CD4-positive, alpha-beta T cell treated with Interleukin-15 for 4 hours (primary cell): ENCODE data around the gene NRG3.

Experiments
- DNase-seq: peaks from one replicate; pipeline ENCODE4 v3.0.0-alpha.2; 2020; ENCODE audit warnings: low spot score

Gene NRG3

GRCh38 chr10:82472406-82473335 lies 597.7 kb downstream of the NRG3 start:
- no peak for DNase-seq

GRCh38 chr10:82477776-82478175 lies 602.8 kb downstream of the NRG3 start:
- no peak for DNase-seq

DNA sequence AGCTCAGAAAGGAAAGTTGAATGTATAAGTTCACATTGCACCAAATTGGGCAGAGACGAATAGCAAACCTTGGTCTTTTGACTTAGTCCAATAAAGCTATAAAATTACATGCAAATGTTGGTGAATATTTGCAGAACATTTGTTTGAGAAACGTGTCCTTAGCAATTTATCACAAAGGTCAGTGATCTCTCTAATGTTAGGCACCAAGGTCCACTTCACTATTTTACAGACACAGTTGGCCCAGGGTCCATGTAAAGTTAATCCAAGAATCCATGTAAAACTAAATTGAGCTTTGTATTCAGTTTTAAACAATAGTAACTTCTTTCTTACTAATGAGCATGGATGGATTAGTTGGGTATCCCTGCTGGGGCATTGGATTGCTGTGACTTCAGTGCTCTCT lies 617.7 kb downstream of the NRG3 start:
- no peak for DNase-seq

DNA sequence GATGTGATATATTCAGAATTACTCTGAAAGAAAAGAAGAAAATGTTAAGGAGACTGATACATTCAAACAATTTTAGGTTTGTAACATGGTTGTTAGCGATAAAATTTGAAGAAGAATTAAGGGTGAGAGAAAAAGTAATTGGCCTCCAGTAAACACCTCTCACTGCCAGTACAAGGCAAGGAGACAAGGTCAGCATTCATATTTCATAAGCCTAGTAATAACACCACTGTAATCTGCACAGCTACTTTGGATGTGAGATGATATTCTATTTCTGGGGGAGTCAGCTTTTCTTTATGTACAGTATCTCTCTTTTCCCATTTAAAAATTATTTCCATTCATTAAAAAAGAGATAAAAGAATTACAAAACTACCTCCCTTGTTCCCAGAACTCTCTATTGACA lies 621.1 kb downstream of the NRG3 start:
- DNase-seq: no peak

- no peak for DNase-seq
Measured at GRCh38 chr10:82497439-82497838, 622.4 kb downstream of the NRG3 start.

DNA sequence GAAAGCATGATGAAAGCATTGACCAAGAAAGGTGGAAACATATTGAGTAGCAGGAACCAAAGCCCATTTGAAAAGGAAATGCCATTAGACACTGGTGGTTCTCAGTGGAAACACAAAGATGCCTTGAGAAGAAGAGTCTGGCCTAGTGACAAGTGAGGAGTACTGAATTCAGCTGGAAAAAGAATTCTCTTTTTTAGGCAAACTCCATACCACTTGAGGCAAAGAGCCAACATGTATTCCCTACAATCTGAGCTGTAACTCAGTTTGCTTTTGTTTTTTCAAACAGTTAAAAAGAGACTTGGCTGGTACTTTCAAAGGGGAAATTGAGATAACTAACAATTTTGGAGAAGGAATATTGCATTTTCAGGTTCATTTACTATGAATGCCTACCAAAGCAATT lies 624.0 kb downstream of the NRG3 start:
- DNase-seq: no peak

- no peak for DNase-seq
Measured at GRCh38 chr10:82505009-82505408, 630.0 kb downstream of the NRG3 start.

GRCh38 chr10:82506680-82507376 lies 631.8 kb downstream of the NRG3 start:
- no peak for DNase-seq

DNA sequence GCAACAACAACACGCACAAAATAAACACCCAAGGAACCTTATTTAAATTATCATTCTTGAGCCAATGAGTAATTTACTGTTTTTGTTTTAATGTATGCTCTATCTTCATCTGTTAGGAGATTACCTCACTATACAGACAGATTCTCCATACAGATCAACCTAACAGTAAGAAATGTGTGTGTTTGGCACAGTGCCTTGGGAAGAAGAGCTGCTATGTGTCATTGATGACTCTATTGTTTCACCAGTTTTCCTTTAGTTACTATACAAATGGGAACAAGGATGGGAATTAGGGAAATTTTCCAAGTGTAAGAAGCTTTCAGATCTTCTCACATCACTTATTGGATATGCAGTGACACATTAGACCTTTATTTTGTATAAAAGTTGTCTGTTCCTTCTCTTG lies 640.3 kb downstream of the NRG3 start:
- no peak for DNase-seq

DNA sequence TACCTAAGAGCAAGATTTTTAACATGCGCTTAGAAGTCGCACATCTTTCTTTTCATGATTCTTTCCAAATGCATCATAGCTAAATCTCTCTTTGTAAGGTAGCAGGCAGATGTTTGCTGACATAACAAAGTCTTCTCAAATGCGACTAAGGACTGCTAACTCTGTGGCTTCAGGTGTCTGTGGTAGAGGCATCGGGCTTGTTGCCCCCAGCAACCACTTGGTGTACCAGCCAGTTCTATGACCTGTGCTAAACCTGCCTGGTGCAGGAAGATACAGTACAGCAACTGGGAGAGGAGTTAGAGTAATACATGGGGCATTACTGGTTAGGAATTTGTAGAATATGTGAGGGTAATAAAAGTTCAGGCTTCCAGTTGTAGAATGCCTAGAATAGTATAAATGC lies 654.1 kb downstream of the NRG3 start:
- no peak for DNase-seq

DNA sequence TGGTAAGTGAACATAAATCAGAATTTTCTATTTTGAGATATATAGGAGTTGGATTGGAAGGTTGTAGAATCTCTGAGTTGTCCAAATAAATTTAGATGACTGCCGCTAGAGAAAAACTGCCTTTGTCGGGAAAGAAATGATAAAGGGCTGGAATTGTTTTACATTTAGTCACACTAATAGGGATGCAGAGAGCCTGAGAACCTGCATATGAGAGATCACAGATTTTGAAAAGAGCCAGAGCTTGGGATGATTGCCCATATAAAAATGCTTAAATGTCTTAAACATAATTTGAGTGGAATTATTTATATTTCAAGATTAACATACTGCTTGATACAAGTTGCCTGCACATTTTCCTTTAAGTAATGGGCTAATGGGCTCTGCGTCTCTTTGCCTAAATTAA lies 660.5 kb downstream of the NRG3 start:
- DNase-seq: no peak

- no peak for DNase-seq
Measured at GRCh38 chr10:82536668-82537067, 661.7 kb downstream of the NRG3 start.

DNA sequence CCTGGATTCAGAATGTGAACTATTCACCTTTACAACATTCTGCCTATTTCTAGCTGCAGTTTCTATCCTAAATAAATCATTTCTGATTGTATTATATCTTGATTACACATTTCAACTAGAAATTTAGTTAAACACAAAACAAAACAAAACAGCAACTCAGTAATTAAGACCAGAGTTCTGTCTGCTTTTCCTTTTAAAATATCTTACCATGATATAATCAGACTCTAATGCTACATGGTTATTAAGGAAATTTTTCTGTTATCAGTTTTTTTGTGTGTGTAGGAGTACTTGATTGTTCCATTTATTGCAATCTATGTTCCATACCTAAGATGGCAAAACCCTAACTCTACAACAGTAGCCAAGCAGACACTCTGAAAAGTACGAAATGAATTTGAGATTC lies 663.3 kb downstream of the NRG3 start:
- DNase-seq: no peak

DNA sequence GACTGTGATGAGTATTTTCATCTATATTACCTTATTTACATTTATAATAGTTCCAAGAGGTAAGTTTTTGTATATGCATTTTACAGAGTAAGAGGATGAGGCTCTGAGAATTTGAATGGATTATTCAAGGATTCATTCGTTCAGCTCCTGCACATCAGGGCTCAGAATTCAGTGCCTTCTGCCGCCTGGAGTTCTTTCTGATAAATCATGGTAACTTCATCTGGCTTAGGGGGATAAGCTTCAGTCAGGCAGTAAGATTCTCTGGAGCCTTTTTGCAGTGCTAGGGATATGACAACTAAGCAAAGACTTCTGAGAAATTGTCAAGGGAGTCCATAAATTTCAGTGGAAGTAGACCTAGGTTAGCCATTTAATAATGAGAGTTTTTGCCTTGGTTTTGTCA lies 668.6 kb downstream of the NRG3 start:
- no peak for DNase-seq

DNA sequence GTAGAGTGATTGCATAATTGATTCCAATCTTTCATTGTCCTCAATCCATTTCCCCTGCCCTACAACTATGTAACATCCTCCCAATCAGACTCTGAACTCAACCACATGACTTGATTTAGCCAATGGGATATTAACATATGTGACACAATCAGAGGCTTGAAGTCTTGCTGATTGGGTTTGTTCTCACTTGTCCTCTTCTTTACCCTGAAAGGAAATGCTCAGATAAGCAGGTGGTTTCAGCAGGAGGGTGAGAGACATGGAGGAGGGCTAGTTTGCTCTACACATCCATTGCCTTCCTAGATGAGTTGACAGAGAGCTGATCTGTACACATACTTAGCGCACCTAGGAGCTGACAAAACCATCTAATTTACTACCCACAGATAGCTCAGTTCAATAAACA lies 669.4 kb downstream of the NRG3 start:
- no peak for DNase-seq

DNA sequence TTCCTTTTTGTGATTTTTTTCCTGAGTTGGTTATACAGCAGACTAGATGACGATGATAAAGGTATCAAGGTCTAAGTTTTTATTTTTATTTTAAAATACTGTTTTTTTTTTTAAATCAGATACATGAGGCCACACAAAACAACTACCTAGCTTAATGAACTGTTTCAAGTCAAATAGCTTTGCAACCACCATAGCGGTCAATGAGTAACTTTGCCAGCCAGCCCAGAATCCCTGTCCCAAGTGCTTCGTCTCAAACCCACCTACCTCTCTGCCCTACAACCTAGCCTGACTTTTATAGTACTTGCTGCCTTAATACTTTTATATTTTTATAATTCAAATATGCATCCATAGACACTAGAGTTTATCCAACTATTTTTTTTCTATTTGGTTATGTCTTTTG lies 676.5 kb downstream of the NRG3 start:
- DNase-seq: no peak

GRCh38 chr10:82552267-82552666 lies 677.3 kb downstream of the NRG3 start:
- no peak for DNase-seq

DNA sequence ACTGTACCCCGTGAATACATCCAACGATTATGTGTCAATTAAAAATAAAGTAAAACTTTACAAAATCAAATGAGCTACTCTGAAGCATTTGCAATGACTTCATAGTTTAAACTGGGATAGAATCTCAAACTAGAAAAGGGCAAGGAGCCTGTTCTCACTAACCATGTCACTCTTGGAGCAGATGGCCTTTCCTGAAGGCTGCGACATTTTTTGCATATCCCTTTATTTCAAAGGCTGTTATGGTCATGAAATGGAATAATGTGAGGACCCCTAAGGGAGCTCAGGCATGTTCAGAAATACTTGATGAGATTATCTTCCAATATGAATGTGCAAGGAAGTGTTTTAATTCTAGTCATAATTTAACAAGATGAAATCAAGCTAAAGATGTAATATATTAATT lies 679.4 kb downstream of the NRG3 start:
- no peak for DNase-seq

DNA sequence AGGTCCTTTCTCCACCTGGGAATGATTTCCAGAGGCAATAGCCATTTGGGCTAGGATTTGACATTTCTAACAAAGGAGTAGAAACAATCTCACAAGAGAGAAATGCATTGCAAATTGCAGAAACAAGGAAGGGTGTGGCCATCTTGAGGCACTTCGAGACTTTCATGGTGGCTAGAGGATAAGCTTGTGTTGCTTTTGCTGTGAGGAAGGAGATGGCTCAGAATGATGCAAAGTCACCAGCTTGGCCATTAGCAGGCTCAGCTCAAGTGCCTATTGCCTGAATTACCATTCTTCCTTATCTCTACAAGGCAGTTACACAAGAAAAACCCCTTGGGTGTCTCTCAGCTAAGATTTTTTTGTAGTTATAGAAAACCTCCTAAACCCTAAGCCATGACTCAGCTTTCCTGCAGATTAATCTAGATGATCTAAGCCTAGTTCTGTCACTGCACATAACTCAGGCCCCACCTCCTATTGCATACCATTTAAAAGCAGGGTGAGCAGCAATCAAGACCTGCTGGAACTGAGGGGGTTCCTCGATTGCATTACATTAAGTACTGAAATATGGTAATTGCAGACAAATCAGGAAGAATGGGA lies 683.1 kb downstream of the NRG3 start:
- DNase-seq: no peak

- DNase-seq: no peak
Measured at GRCh38 chr10:82564353-82565196, 689.6 kb downstream of the NRG3 start.

GRCh38 chr10:82565197-82565575 lies 690.2 kb downstream of the NRG3 start:
- no peak for DNase-seq

DNA sequence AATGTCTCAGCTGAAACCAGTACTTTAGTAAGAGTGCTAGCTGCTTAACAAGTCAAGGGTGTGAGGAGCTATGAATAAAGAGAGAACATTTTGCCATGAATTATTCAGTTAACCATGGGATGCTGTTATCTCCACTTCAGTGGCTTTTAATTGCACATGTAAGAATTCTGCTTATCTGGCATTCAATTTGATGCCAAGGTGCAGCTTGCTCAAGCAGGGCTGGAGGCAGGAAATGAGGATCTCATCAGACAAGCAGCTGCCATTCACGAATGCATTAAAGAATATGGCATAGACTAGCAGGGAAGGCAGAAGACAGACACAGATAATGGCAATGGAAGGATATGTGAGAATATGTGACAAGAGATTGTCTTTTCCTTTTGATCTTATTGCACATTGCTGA lies 697.8 kb downstream of the NRG3 start:
- no peak for DNase-seq
